Measurements from ENCODE around the gene POLR1C.
"Not testable (repeated sequence)": the region's sequence is repeated elsewhere in the genome, so short reads cannot be mapped to it uniquely, and the experiment has no call there.

The POLR1C gene

GRCh38 chr6:43493230-43493629 is 23.7 kb upstream of the POLR1C start:
- DNase-seq (ENCODE audit: low read depth), result no peak

- DNase-seq (ENCODE audit: low read depth), result no peak
Measured at GRCh38 chr6:43493833-43494232, 23.1 kb upstream of the POLR1C start.

GRCh38 chr6:43494321-43494720 is 22.6 kb upstream of the POLR1C start:
- DNase-seq (ENCODE audit: low read depth), result no peak

- no peak for DNase-seq (ENCODE audit: low read depth)
Measured at GRCh38 chr6:43494766-43495165, 22.1 kb upstream of the POLR1C start.

GRCh38 chr6:43495409-43495941 is 21.4 kb upstream of the POLR1C start:
- DNase-seq (ENCODE audit: low read depth), result no peak

- no peak for DNase-seq (ENCODE audit: low read depth)
Measured at GRCh38 chr6:43496370-43497128, 20.3 kb upstream of the POLR1C start.

GRCh38 chr6:43497129-43497396 is 19.8 kb upstream of the POLR1C start:
- no peak for DNase-seq (ENCODE audit: low read depth)

- no peak for DNase-seq (ENCODE audit: low read depth)
Measured at GRCh38 chr6:43497689-43498088, 19.2 kb upstream of the POLR1C start.

- not testable (repeated sequence) for DNase-seq (ENCODE audit: low read depth)
Measured at GRCh38 chr6:43498291-43498690, 18.6 kb upstream of the POLR1C start.

- DNase-seq (ENCODE audit: low read depth), result no peak
Measured at GRCh38 chr6:43499028-43499815, 17.7 kb upstream of the POLR1C start.

GRCh38 chr6:43500921-43501320 is 16.0 kb upstream of the POLR1C start:
- DNase-seq (ENCODE audit: low read depth), result no peak

GRCh38 chr6:43502666-43503065 is 14.2 kb upstream of the POLR1C start:
- no peak for DNase-seq (ENCODE audit: low read depth)

- no peak for DNase-seq (ENCODE audit: low read depth)
Measured at GRCh38 chr6:43503443-43503842, 13.4 kb upstream of the POLR1C start.

GRCh38 chr6:43504756-43505593 is 11.9 kb upstream of the POLR1C start:
- DNase-seq (ENCODE audit: low read depth), result no peak

- no peak for DNase-seq (ENCODE audit: low read depth)
Measured at GRCh38 chr6:43505718-43506117, 11.2 kb upstream of the POLR1C start.

GRCh38 chr6:43506171-43506570 is 10.7 kb upstream of the POLR1C start:
- DNase-seq (ENCODE audit: low read depth), result no peak

- peak; percentile 35 for DNase-seq (ENCODE audit: low read depth)
Measured at GRCh38 chr6:43506667-43507471, 10.0 kb upstream of the POLR1C start.

GRCh38 chr6:43508481-43509141 is 8.3 kb upstream of the POLR1C start:
- DNase-seq (ENCODE audit: low read depth), result no peak

GRCh38 chr6:43509142-43509983 is 7.5 kb upstream of the POLR1C start:
- DNase-seq (ENCODE audit: low read depth), result no peak
